Keratinocyte (primary cell): ENCODE results near the gene MYBBP1A. TPM values are rescaled to one million over a fixed set of nuclear protein-coding genes. Genes with fewer than 3 reads are reported as not detected.
A peak's percentile ranks its signal among the peaks of the same experiment; 100 is the strongest.

ENCODE experiments used
- DNase-seq: peaks from one replicate; pipeline ENCODE4 v3.0.0-alpha.2; 2011; ENCODE audit warnings: low read depth, missing footprints, low spot score
- FAIRE-seq: peaks from 2 replicates; lab custom pipeline; 2011; peaks lifted over from hg19 to GRCh38; lab: Jason Lieb, UNC
- H2AFZ ChIP-seq: 2 replicates; pipeline ENCODE4 v1.6.0; 2012; ENCODE audit warnings: low read length, control low read depth, inconsistent platforms; ENCODE audit not compliant: control insufficient read depth
- H3K27ac ChIP-seq: 2 replicates; pipeline ENCODE4 v1.5.1; 2011; ENCODE audit warnings: low read length; ENCODE audit not compliant: control insufficient read depth, insufficient read depth
- H3K27me3 ChIP-seq: 3 replicates; pipeline ENCODE4 v1.6.0; 2011; ENCODE audit warnings: low read length; ENCODE audit not compliant: control insufficient read depth, insufficient read depth; ENCODE audit errors: extremely low read depth
- H3K36me3 ChIP-seq, 2 experiments: 2 replicates in 1 of 2; 3 replicates in 1 of 2; pipeline ENCODE4 v1.5.1; 2011; ENCODE audit warnings: low read length in 2 of 2, mild to moderate bottlenecking in 1 of 2; ENCODE audit not compliant: control insufficient read depth in 2 of 2, insufficient read depth in 2 of 2; ENCODE audit errors: extremely low read depth in 1 of 2
- H3K4me1 ChIP-seq: 3 replicates; pipeline ENCODE4 v1.5.1; 2011; ENCODE audit warnings: low read length; ENCODE audit not compliant: control insufficient read depth, insufficient read depth; ENCODE audit errors: extremely low read depth
- H3K4me2 ChIP-seq: 3 replicates; pipeline ENCODE4 v1.6.0; 2011; ENCODE audit warnings: low read depth, low read length; ENCODE audit not compliant: control insufficient read depth, insufficient read depth; ENCODE audit errors: extremely low read depth
- H3K4me3 ChIP-seq, 3 experiments: fragments of 200-600 bp in 1 of 3; sonication (generic) in 1 of 3; 2 replicates in 2 of 3; 3 replicates in 1 of 3; pipeline ENCODE4 v1.5.1; 2011 to 2016; ENCODE audit warnings: low read length in 3 of 3, mild to moderate bottlenecking in 3 of 3, control low read depth in 2 of 3, inconsistent platforms in 1 of 3, low read depth in 1 of 3, mixed read lengths in 1 of 3, mixed run types in 1 of 3, moderate library complexity in 1 of 3; ENCODE audit not compliant: control insufficient read depth in 2 of 3, insufficient read depth in 2 of 3; ENCODE audit errors: extremely low read depth in 1 of 3
- H3K79me2 ChIP-seq: 2 replicates; pipeline ENCODE4 v1.6.0; 2012; ENCODE audit warnings: low read length; ENCODE audit not compliant: control insufficient read depth, insufficient read depth
- H3K9ac ChIP-seq: 3 replicates; pipeline ENCODE4 v1.6.0; 2011; ENCODE audit warnings: low read length; ENCODE audit not compliant: control insufficient read depth, insufficient read depth; ENCODE audit errors: extremely low read depth
- H3K9me1 ChIP-seq: 3 replicates; pipeline ENCODE4 v1.6.0; 2011; ENCODE audit warnings: low read length; ENCODE audit not compliant: control insufficient read depth, insufficient read depth; ENCODE audit errors: extremely low read depth
- H3K9me3 ChIP-seq: 2 replicates; pipeline ENCODE4 v1.5.1; 2012; ENCODE audit warnings: low read depth, low read length; ENCODE audit not compliant: control insufficient read depth
- H4K20me1 ChIP-seq: 3 replicates; pipeline ENCODE4 v1.6.0; 2011; ENCODE audit warnings: low read length; ENCODE audit not compliant: control insufficient read depth, insufficient read depth; ENCODE audit errors: extremely low read depth
- EZH2 ChIP-seq: IDR thresholded peaks from one replicate; pipeline ENCODE4 v1.6.1; 2012; ENCODE audit warnings: inconsistent platforms, mild to moderate bottlenecking, low read length, moderate library complexity
- dilution Hi-C: fragments of 300-500 bp; cut with MboI; formaldehyde crosslinking; loops from one replicate; pipeline ENCODE4 v1.7.0; 2020; ENCODE audit warnings: low sequenced_read_pairs; ENCODE audit not compliant: extremely low pct_ligation_motif_present
- polyA plus RNA-seq, 5 experiments: library from polyadenylated mRNA; depleted of rRNA in 3 of 5; stranded (reverse) in 3 of 5; stranded (forward) in 1 of 5; unstranded in 1 of 5; fragments of >200 nt; gene quantifications; 1 replicate in 1 of 5; 2 replicates in 3 of 5; 3 replicates in 1 of 5; pipeline versions ENCODE4 v1.2.1 to v1.2.3, GENCODE V29; 2011 to 2012; ENCODE audit warnings: missing spikeins in 2 of 5, low read depth in 1 of 5, low replicate concordance in 1 of 5
- TF ChIP-seq, protein P1 (sequence below), 3 experiments: IDR thresholded peaks in 1 of 3; conservative IDR thresholded peaks in 1 of 3; optimal IDR thresholded peaks in 1 of 3; 2 replicates in 2 of 3; 3 replicates in 1 of 3; pipeline versions ENCODE3 to v1.5.1; 2011; ENCODE audit warnings: low read length in 3 of 3, mild to moderate bottlenecking in 3 of 3, moderate library complexity in 2 of 3, control low read depth in 1 of 3, inconsistent platforms in 1 of 3; ENCODE audit not compliant: insufficient read depth in 2 of 3; ENCODE audit errors: extremely low read depth in 1 of 3

MYBBP1A gene
- polyA plus RNA-seq, 1 donor (not counting 4 experiments of a cell fraction or from before 2014, with no cell fraction given): 20.5 TPM

DNA sequence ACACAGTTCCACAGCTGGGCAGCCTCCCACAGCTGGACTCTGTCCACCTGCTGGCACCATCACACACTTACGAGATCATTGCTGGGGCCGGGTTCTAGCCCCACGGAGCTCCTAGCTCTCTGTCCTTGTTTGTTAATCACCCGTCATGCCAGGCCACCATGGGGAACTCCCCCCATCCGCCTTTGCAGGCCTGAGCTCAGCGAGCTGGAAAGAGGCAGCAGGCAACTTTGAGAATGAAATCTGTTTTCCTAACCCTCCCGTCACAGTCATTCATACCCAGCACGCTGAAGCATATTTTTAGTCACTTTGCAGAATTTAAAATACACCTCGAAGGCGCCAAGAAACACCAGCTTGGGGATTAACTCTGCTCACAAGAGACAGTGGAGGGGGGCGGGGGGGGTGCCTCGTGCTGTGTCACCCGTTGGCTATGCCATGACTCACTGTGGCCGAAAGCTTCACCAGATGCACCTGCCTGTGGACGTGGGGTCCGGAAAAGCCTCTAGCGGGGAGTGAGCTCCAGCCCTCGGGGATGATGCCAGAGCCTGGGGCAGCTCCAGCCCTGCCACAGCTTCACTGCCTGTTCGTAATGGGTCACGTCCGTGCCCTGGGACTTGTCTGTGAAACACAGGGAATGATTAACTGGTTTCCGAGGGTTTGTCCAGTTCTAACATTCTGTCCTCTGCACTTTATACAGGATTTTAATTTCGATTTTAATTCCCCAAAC, 57.9 kb downstream of the MYBBP1A start:
- Histone ChIP-seq H3K4me3 (no peak overlapping the region), H3K9me3 (no peaks in the 10 kb centered on the region), H3K27ac (no peak overlapping the region), H3K4me2 (peak overlapping the region; percentile 41), H3K36me3 (no peaks in the 10 kb centered on the region), H3K4me1 (peaks cover 24% of the 10 kb centered on the region), H3K9me1 (no peaks in the 10 kb centered on the region), H3K79me2 (no peaks in the 10 kb centered on the region), H2AFZ (no peak overlapping the region), H3K27me3 (peaks cover 38% of the 10 kb centered on the region), H4K20me1 (peaks cover 3% of the 10 kb centered on the region), H3K9ac (no peak overlapping the region)
- dilution Hi-C loops: no loop called here
- no peak for TF ChIP-seq EZH2
- TF ChIP-seq, protein P1, sequence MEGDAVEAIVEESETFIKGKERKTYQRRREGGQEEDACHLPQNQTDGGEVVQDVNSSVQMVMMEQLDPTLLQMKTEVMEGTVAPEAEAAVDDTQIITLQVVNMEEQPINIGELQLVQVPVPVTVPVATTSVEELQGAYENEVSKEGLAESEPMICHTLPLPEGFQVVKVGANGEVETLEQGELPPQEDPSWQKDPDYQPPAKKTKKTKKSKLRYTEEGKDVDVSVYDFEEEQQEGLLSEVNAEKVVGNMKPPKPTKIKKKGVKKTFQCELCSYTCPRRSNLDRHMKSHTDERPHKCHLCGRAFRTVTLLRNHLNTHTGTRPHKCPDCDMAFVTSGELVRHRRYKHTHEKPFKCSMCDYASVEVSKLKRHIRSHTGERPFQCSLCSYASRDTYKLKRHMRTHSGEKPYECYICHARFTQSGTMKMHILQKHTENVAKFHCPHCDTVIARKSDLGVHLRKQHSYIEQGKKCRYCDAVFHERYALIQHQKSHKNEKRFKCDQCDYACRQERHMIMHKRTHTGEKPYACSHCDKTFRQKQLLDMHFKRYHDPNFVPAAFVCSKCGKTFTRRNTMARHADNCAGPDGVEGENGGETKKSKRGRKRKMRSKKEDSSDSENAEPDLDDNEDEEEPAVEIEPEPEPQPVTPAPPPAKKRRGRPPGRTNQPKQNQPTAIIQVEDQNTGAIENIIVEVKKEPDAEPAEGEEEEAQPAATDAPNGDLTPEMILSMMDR (optimal IDR thresholded peaks at IDR 0.05 in 1 of 3, IDR thresholded peaks at IDR 0.05 in 1 of 3, conservative IDR thresholded peaks at IDR 0.05 in 1 of 3; ENCODE audit: extremely low read depth in 1 of 3, insufficient read depth in 2 of 3, low read length in 3 of 3): no peak
- DNase-seq (no peak), FAIRE-seq (no peak)

DNA sequence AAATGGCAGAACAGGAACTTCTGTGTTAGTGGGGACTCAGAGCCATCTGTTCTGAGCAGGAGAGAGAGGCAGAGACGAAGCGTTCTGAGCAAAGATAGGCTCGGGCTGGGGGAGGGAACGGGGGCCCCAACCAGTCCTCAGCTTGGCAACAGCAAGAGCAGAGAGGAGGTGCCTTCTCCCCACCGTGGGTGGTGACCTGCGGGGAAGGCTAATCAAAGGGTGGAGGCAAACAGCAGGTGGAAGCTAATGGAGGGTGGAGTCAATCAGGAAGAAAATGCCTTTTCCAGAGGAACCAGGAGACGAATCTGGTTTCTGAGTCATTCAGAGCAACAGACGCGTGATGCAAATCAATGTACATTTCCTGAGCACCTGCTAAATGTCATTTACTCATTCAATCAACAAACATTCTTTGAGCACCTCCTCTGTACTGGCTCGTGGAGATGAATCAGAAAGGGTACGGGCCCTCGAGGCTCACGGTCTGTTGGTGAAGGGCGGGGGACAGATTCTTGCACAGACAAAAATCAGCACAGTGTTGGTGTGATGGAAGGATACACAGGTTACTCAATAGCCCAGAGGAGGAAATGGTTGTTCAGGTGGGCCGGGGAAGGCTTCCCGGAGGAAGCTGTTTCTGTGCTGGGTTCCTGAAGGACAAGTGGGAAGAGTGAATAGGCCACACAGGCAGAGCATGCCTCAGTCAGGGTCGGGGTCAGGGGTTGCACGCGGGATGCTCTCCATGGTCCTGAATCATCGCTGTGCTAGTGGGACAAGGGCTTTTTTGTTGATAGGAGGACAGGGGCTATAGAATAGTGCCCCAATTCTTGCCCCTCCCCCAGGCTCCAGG, 62.2 kb downstream of the MYBBP1A start:
- Histone ChIP-seq H3K27ac (no peak overlapping the region), H3K4me1 (peaks cover 19% of the 10 kb centered on the region), H3K4me2 (peak overlapping the region; percentile 37), H3K9me1 (no peaks in the 10 kb centered on the region), H3K9ac (no peak overlapping the region), H2AFZ (no peak overlapping the region), H3K79me2 (no peaks in the 10 kb centered on the region), H3K36me3 (no peaks in the 10 kb centered on the region), H3K9me3 (no peaks in the 10 kb centered on the region), H4K20me1 (no peaks in the 10 kb centered on the region), H3K4me3 (no peak overlapping the region), H3K27me3 (peaks cover 4% of the 10 kb centered on the region)
- no peak for DNase-seq
- FAIRE-seq: peak; percentile 84
- TF ChIP-seq EZH2: no peak
- TF ChIP-seq, protein P1 (optimal IDR thresholded peaks at IDR 0.05 in 1 of 3, IDR thresholded peaks at IDR 0.05 in 1 of 3, conservative IDR thresholded peaks at IDR 0.05 in 1 of 3; ENCODE audit: extremely low read depth in 1 of 3, insufficient read depth in 2 of 3, low read length in 3 of 3): no peak
- dilution Hi-C loops: no loop called here
